ENCODE measurements around the gene EFCAB12.

DNA sequence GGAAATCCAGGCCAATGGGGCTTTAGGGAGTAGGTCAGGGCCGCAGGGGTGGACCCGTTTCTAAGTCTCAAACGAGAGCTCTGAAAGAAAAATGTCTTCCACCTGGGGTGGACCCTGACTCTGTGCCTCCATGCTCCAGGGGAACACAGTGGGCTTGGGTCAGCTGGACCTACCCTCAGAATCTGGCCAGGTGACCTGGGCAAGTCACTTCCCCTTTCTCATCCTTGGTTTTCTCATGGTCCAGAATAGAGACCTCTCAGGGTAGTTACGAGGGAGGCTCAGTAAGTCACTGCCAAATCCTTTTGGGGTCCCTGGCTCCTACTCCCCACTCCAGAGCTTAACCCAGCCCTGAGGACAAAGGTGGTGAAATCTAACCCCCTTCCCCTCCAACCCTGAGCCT is 25.8 kb downstream of the EFCAB12 start:
- TF ChIP-seq, protein P1, sequence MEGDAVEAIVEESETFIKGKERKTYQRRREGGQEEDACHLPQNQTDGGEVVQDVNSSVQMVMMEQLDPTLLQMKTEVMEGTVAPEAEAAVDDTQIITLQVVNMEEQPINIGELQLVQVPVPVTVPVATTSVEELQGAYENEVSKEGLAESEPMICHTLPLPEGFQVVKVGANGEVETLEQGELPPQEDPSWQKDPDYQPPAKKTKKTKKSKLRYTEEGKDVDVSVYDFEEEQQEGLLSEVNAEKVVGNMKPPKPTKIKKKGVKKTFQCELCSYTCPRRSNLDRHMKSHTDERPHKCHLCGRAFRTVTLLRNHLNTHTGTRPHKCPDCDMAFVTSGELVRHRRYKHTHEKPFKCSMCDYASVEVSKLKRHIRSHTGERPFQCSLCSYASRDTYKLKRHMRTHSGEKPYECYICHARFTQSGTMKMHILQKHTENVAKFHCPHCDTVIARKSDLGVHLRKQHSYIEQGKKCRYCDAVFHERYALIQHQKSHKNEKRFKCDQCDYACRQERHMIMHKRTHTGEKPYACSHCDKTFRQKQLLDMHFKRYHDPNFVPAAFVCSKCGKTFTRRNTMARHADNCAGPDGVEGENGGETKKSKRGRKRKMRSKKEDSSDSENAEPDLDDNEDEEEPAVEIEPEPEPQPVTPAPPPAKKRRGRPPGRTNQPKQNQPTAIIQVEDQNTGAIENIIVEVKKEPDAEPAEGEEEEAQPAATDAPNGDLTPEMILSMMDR (conservative IDR thresholded peaks at IDR 0.05; ENCODE audit: low read length), result no peak
- TF ChIP-seq EZH2phosphoT487 (IDR thresholded peaks at IDR 0.05; ENCODE audit: borderline replicate concordance, low read depth, low read length), result no peak
